GM12878 (cell line): Measurements from ENCODE around the gene WDR13. TPM values are rescaled to one million over a fixed set of nuclear protein-coding genes. Genes with fewer than 3 reads are reported as not detected.

ENCODE experiments used
- ATF7 ChIP-seq: fragments of 450-650 bp; IDR thresholded peaks from 2 replicates; pipeline ENCODE4 v1.6.1; 2016; ENCODE audit warnings: low read depth, mild to moderate bottlenecking
- BMI1 ChIP-seq: fragments of 450-650 bp; IDR thresholded peaks from 2 replicates; pipeline ENCODE4 v1.6.1; 2016; ENCODE audit warnings: mild to moderate bottlenecking, moderate library complexity, borderline replicate concordance
- CREB1 ChIP-seq: IDR thresholded peaks from 2 replicates; pipeline ENCODE4 v1.6.1; 2012; ENCODE audit warnings: low read depth, mild to moderate bottlenecking, inconsistent platforms
- DPF2 ChIP-seq: fragments of 450-650 bp; IDR thresholded peaks from 2 replicates; pipeline ENCODE4 v1.6.1; 2017; ENCODE audit warnings: mild to moderate bottlenecking
- ETV6 ChIP-seq, 2 experiments: fragments of 450-650 bp in 1 of 2; IDR thresholded peaks in 1 of 2; conservative IDR thresholded peaks in 1 of 2; 2 replicates each; pipeline ENCODE4 v1.6.1; 2014; ENCODE audit warnings: antibody characterized with exemption in 1 of 2, borderline replicate concordance in 1 of 2, low read depth in 1 of 2, mild to moderate bottlenecking in 1 of 2, moderate library complexity in 1 of 2
- JUND ChIP-seq: IDR thresholded peaks from 2 replicates; pipeline ENCODE4 v1.6.1; 2012; ENCODE audit warnings: low read depth, mild to moderate bottlenecking, low read length, improper control_type of control experiment, moderate library complexity
- KLF5 ChIP-seq: fragments of 450-650 bp; IDR thresholded peaks from 2 replicates; pipeline ENCODE4 v1.6.1; 2014; ENCODE audit warnings: mild to moderate bottlenecking; ENCODE audit not compliant: partially characterized antibody
- MEF2A ChIP-seq: IDR thresholded peaks from 2 replicates; pipeline ENCODE4 v1.6.1; 2011; ENCODE audit warnings: low read depth, mild to moderate bottlenecking, low read length, moderate library complexity; ENCODE audit not compliant: insufficient read depth
- MTA3 ChIP-seq: IDR thresholded peaks from 2 replicates; pipeline ENCODE4 v1.6.1; 2012; ENCODE audit warnings: low read length, inconsistent platforms, borderline replicate concordance
- NBN ChIP-seq: fragments of 450-650 bp; IDR thresholded peaks from 2 replicates; pipeline ENCODE4 v1.6.1; 2016
- PAX8 ChIP-seq: fragments of 450-650 bp; IDR thresholded peaks from 2 replicates; pipeline ENCODE4 v1.6.1; 2017; ENCODE audit warnings: mild to moderate bottlenecking, moderate library complexity
- POLR2AphosphoS2 ChIP-seq: IDR thresholded peaks from 2 replicates; pipeline ENCODE4 v1.6.1; 2011; ENCODE audit warnings: low read depth, mild to moderate bottlenecking, low read length, improper control_type of control experiment, moderate library complexity
- SMC3 ChIP-seq: IDR thresholded peaks from 2 replicates; pipeline ENCODE4 v1.6.1; 2011; ENCODE audit warnings: low read length, improper control_type of control experiment, borderline replicate concordance
- SUZ12 ChIP-seq: fragments of 200-600 bp; sonication (generic); IDR thresholded peaks from one replicate; pipeline ENCODE4 v1.6.1; 2018; ENCODE audit warnings: antibody characterized with exemption, mild to moderate bottlenecking; ENCODE audit not compliant: unreplicated experiment
- WRNIP1 ChIP-seq: IDR thresholded peaks from 2 replicates; pipeline ENCODE4 v1.6.1; 2011; ENCODE audit warnings: low read depth, low read length, improper control_type of control experiment, borderline replicate concordance
- ZNF622 ChIP-seq: fragments of 450-650 bp; IDR thresholded peaks from 2 replicates; pipeline ENCODE4 v1.6.1; 2017; ENCODE audit warnings: mild to moderate bottlenecking, inconsistent platforms
- ZZZ3 ChIP-seq: IDR thresholded peaks from 2 replicates; pipeline ENCODE4 v1.6.1; 2011; ENCODE audit warnings: low read depth; ENCODE audit not compliant: control insufficient read depth, insufficient read length
- polyA plus RNA-seq, 11 experiments: library from polyadenylated mRNA; depleted of rRNA in 4 of 11; unstranded in 6 of 11; stranded (reverse) in 5 of 11; fragments of >200 nt; fragmentation: Nextera tagmentation in 4 of 11; fragmentation: Illumina TruSeq in 1 of 11; extraction: Ambion mirVana in 4 of 11; extraction: Trizol in 1 of 11; gene quantifications; 1 replicate in 1 of 11; 2 replicates in 10 of 11; pipeline versions ENCODE4 v1.2.1 to v1.2.3, GENCODE V29; 2011 to 2016; ENCODE audit warnings: inconsistent platforms in 2 of 11, missing spikeins in 2 of 11, low read depth in 1 of 11
- total RNA-seq, 4 experiments: library from RNA; depleted of rRNA in 3 of 4; stranded (reverse); fragments of >200 nt in 3 of 4; fragmentation: Illumina TruSeq in 1 of 4; extraction: Trizol in 1 of 4; gene quantifications; 2 replicates each; pipeline versions ENCODE4 v1.2.1 to v1.2.3, GENCODE V29; 2013 to 2021

Gene WDR13
- total and polyA plus RNA-seq, 10 of the 15 experiments (the other 5 are each of a cell fraction or from before 2014, with no cell fraction given), result 6.9 to 62.7 (median 28.9) TPM

GRCh38 chrX:48573690-48574269 is 23.5 kb upstream of the WDR13 start (continued):
- TF ChIP-seq ATF7, result peak; percentile 51; the same call in 1 of the 2 replicates
- no peak for TF ChIP-seq BMI1
- TF ChIP-seq JUND, result no peak
- TF ChIP-seq SMC3, result no peak
- TF ChIP-seq KLF5, result no peak
- no peak for TF ChIP-seq MEF2A
- no peak for TF ChIP-seq ZNF622
- no peak; a peak in 1 of 4 replicates for TF ChIP-seq ETV6 (conservative IDR thresholded peaks at IDR 0.05 in 1 of 2, IDR thresholded peaks at IDR 0.05 in 1 of 2; ENCODE audit: borderline replicate concordance in 1 of 2, low read depth in 1 of 2)
- TF ChIP-seq PAX8, result no peak
- no peak; the same call in 1 of the 2 replicates for TF ChIP-seq MTA3
- no peak for TF ChIP-seq DPF2
- TF ChIP-seq CREB1, result peak; percentile 82; the same call in 1 of the 2 replicates
- TF ChIP-seq WRNIP1, result no peak
- no peak for TF ChIP-seq POLR2AphosphoS2
- TF ChIP-seq NBN, result peak; percentile 71; the same call in 1 of the 2 replicates
- TF ChIP-seq ZZZ3, result no peak
- TF ChIP-seq SUZ12, result no peak
